Mucosa of stomach (tissue), 1 donor: ENCODE results near the gene DLG1.

ENCODE experiments used
- H3K27me3 ChIP-seq: one replicate; pipeline ENCODE4 v1.7.0; 2013; ENCODE audit warnings: mild to moderate bottlenecking, low read length; ENCODE audit not compliant: control insufficient read depth, insufficient read depth
- H3K36me3 ChIP-seq: one replicate; pipeline ENCODE4 v1.7.0; 2013; ENCODE audit warnings: low read length; ENCODE audit not compliant: control insufficient read depth, insufficient read depth
- H3K4me1 ChIP-seq: one replicate; pipeline ENCODE4 v1.7.0; 2013; ENCODE audit warnings: mild to moderate bottlenecking, low read length; ENCODE audit not compliant: control insufficient read depth, insufficient read depth
- H3K4me3 ChIP-seq: one replicate; pipeline ENCODE4 v1.7.0; 2013; ENCODE audit warnings: low read length
- H3K9ac ChIP-seq: one replicate; pipeline ENCODE4 v1.7.0; 2013; ENCODE audit warnings: mild to moderate bottlenecking, low read length, moderate library complexity
- H3K9me3 ChIP-seq: one replicate; pipeline ENCODE4 v1.7.0; 2013; ENCODE audit warnings: mild to moderate bottlenecking, low read length, moderate library complexity; ENCODE audit not compliant: control insufficient read depth
- donor health status: Pancreatic carcinoma.

DLG1 gene

GRCh38 chr3:197132916-197133530 is 165.4 kb downstream of the DLG1 start:
- Histone ChIP-seq H3K27me3 (no peaks in the 10 kb centered on the region), H3K36me3 (peaks cover 14% of the 10 kb centered on the region), H3K9ac (no peak overlapping the region), H3K4me3 (no peak overlapping the region), H3K9me3 (no peaks in the 10 kb centered on the region), H3K4me1 (peaks cover 8% of the 10 kb centered on the region)

GRCh38 chr3:197125636-197126035 is 172.8 kb downstream of the DLG1 start:
- H3K4me1 ChIP-seq = no peaks in the 10 kb centered on the region
- no peak overlapping the region for H3K9ac ChIP-seq
- H3K4me3 ChIP-seq = no peak overlapping the region
- no peaks in the 10 kb centered on the region for H3K9me3 ChIP-seq
- no peaks in the 10 kb centered on the region for H3K27me3 ChIP-seq
- H3K36me3 ChIP-seq = peaks cover 5% of the 10 kb centered on the region

- no peak overlapping the region for H3K9ac ChIP-seq
- H3K27me3 ChIP-seq = no peaks in the 10 kb centered on the region
- no peak overlapping the region for H3K4me3 ChIP-seq
- no peaks in the 10 kb centered on the region for H3K4me1 ChIP-seq
- no peaks in the 10 kb centered on the region for H3K9me3 ChIP-seq
- H3K36me3 ChIP-seq = peaks cover 5% of the 10 kb centered on the region
These were observed 173.7 kb downstream of the DLG1 start for GRCh38 chr3:197124713-197125112.

GRCh38 chr3:197122394-197122793 is 176.0 kb downstream of the DLG1 start:
- peaks cover 5% of the 10 kb centered on the region for H3K36me3 ChIP-seq
- no peaks in the 10 kb centered on the region for H3K4me1 ChIP-seq
- H3K4me3 ChIP-seq = no peak overlapping the region
- H3K27me3 ChIP-seq = no peaks in the 10 kb centered on the region
- no peaks in the 10 kb centered on the region for H3K9me3 ChIP-seq
- no peak overlapping the region for H3K9ac ChIP-seq

GRCh38 chr3:197117114-197117513 is 181.3 kb downstream of the DLG1 start:
- H3K9me3 ChIP-seq = no peaks in the 10 kb centered on the region
- no peaks in the 10 kb centered on the region for H3K4me1 ChIP-seq
- no peak overlapping the region for H3K4me3 ChIP-seq
- H3K9ac ChIP-seq = no peak overlapping the region
- no peaks in the 10 kb centered on the region for H3K36me3 ChIP-seq
- H3K27me3 ChIP-seq = no peaks in the 10 kb centered on the region

GRCh38 chr3:197114007-197114406 is 184.4 kb downstream of the DLG1 start:
- no peaks in the 10 kb centered on the region for H3K9me3 ChIP-seq
- no peak overlapping the region for H3K4me3 ChIP-seq
- no peaks in the 10 kb centered on the region for H3K4me1 ChIP-seq
- no peaks in the 10 kb centered on the region for H3K27me3 ChIP-seq
- no peak overlapping the region for H3K9ac ChIP-seq
- no peaks in the 10 kb centered on the region for H3K36me3 ChIP-seq

GRCh38 chr3:197111685-197112084 is 186.7 kb downstream of the DLG1 start:
- Histone ChIP-seq H3K27me3 (no peaks in the 10 kb centered on the region), H3K36me3 (no peaks in the 10 kb centered on the region), H3K9ac (no peak overlapping the region)

GRCh38 chr3:197105786-197106185 is 192.6 kb downstream of the DLG1 start:
- H3K4me1 ChIP-seq = no peaks in the 10 kb centered on the region
- no peak overlapping the region for H3K9ac ChIP-seq
- H3K9me3 ChIP-seq = no peaks in the 10 kb centered on the region
- no peak overlapping the region for H3K4me3 ChIP-seq
- H3K27me3 ChIP-seq = no peaks in the 10 kb centered on the region
- no peaks in the 10 kb centered on the region for H3K36me3 ChIP-seq

More at GRCh38 chr3:197111685-197112084, 186.7 kb downstream of the DLG1 start:
- Histone ChIP-seq H3K4me3 (no peak overlapping the region), H3K9me3 (no peaks in the 10 kb centered on the region), H3K4me1 (no peaks in the 10 kb centered on the region)

- Histone ChIP-seq H3K27me3 (no peaks in the 10 kb centered on the region), H3K4me1 (no peaks in the 10 kb centered on the region), H3K9ac (no peak overlapping the region), H3K9me3 (no peaks in the 10 kb centered on the region), H3K4me3 (no peak overlapping the region), H3K36me3 (no peaks in the 10 kb centered on the region)
These were observed 193.7 kb downstream of the DLG1 start for GRCh38 chr3:197104738-197105137.

GRCh38 chr3:197103766-197104165 is 194.6 kb downstream of the DLG1 start:
- H3K27me3 ChIP-seq = no peaks in the 10 kb centered on the region
- no peaks in the 10 kb centered on the region for H3K9me3 ChIP-seq
- H3K9ac ChIP-seq = no peak overlapping the region
- H3K36me3 ChIP-seq = no peaks in the 10 kb centered on the region
- H3K4me1 ChIP-seq = no peaks in the 10 kb centered on the region
- no peak overlapping the region for H3K4me3 ChIP-seq

GRCh38 chr3:197093871-197094270 is 204.5 kb downstream of the DLG1 start:
- Histone ChIP-seq H3K9ac (no peak overlapping the region), H3K4me3 (no peak overlapping the region), H3K36me3 (no peaks in the 10 kb centered on the region), H3K27me3 (no peaks in the 10 kb centered on the region), H3K4me1 (peaks cover 4% of the 10 kb centered on the region), H3K9me3 (no peaks in the 10 kb centered on the region)

GRCh38 chr3:197088370-197088769 is 210.0 kb downstream of the DLG1 start:
- H3K9me3 ChIP-seq = no peaks in the 10 kb centered on the region
- H3K9ac ChIP-seq = no peak overlapping the region

GRCh38 chr3:197085137-197085536 is 213.3 kb downstream of the DLG1 start:
- Histone ChIP-seq H3K9me3 (no peaks in the 10 kb centered on the region), H3K4me1 (peaks cover 4% of the 10 kb centered on the region), H3K9ac (no peak overlapping the region), H3K36me3 (no peaks in the 10 kb centered on the region), H3K4me3 (no peak overlapping the region), H3K27me3 (no peaks in the 10 kb centered on the region)

More at GRCh38 chr3:197088370-197088769, 210.0 kb downstream of the DLG1 start:
- Histone ChIP-seq H3K36me3 (no peaks in the 10 kb centered on the region), H3K4me1 (peaks cover 4% of the 10 kb centered on the region), H3K4me3 (no peak overlapping the region), H3K27me3 (no peaks in the 10 kb centered on the region)
